Neural cell (in vitro differentiated cells): ENCODE data around the gene ADSL. TPM values are rescaled to one million over a fixed set of nuclear protein-coding genes. Genes with fewer than 3 reads are reported as not detected.
"Not testable (repeated sequence)": the region's sequence is repeated elsewhere in the genome, so short reads cannot be mapped to it uniquely, and the experiment has no call there.

Experiments
- H2AFZ ChIP-seq: fragments of 200-600, 300-800 bp; sonication (generic), shearing (Covaris generic); 2 replicates; pipeline ENCODE4 v1.6.0; 2014; ENCODE audit warnings: low read depth, mild to moderate bottlenecking, antibody characterized with exemption, low read length, moderate library complexity
- H3F3A ChIP-seq: fragments of 200-600 bp; shearing (Covaris generic); 2 replicates; pipeline ENCODE4 v1.6.1; 2016; ENCODE audit warnings: mild to moderate bottlenecking, moderate library complexity, mixed read lengths, antibody characterized with exemption, low read length; ENCODE audit not compliant: insufficient read depth, poor library complexity, severe bottlenecking
- H3K27ac ChIP-seq: fragments of 200-600, 300-800 bp; sonication (generic), shearing (Covaris generic); 2 replicates; pipeline ENCODE4 v1.5.1; 2014; ENCODE audit warnings: mild to moderate bottlenecking, low read length, moderate library complexity
- H3K27me3 ChIP-seq: fragments of 300-800, 200-600 bp; sonication (generic), shearing (Covaris generic); 2 replicates; pipeline ENCODE4 v1.6.0; 2014; ENCODE audit warnings: mild to moderate bottlenecking, low read depth, low read length, moderate library complexity; ENCODE audit not compliant: insufficient read depth
- H3K36me3 ChIP-seq: fragments of 300-800, 200-600 bp; sonication (generic), shearing (Covaris generic); 2 replicates; pipeline ENCODE4 v1.5.1; 2014; ENCODE audit warnings: mild to moderate bottlenecking, antibody characterized with exemption, low read length, moderate library complexity; ENCODE audit not compliant: insufficient read depth
- H3K4me2 ChIP-seq: fragments of 300-800, 200-600 bp; sonication (generic), shearing (Covaris generic); 2 replicates; pipeline ENCODE4 v1.6.0; 2014; ENCODE audit warnings: mild to moderate bottlenecking, low read length
- H3K4me3 ChIP-seq: fragments of 300-800, 200-600 bp; sonication (generic), shearing (Covaris generic); 2 replicates; pipeline ENCODE4 v1.5.1; 2014; ENCODE audit warnings: mild to moderate bottlenecking, low read length, moderate library complexity
- H3K79me2 ChIP-seq: fragments of 200-600 bp; shearing (Covaris generic); replicated peaks from 2 replicates; pipeline ENCODE4 v1.6.0; 2014; ENCODE audit warnings: mild to moderate bottlenecking, low read length, moderate library complexity; ENCODE audit not compliant: insufficient read depth
- H3K9ac ChIP-seq: fragments of 300-800, 200-600 bp; sonication (generic), shearing (Covaris generic); 2 replicates; pipeline ENCODE4 v1.6.1; 2016; ENCODE audit warnings: mild to moderate bottlenecking, low read length, mixed read lengths
- H3K9me2 ChIP-seq: fragments of 200-600 bp; shearing (Covaris generic); 2 replicates; pipeline ENCODE4 v1.6.1; 2016; ENCODE audit warnings: mild to moderate bottlenecking, low read length, mixed read lengths; ENCODE audit not compliant: insufficient read depth
- H3K9me3 ChIP-seq: fragments of 200-600, 300-800 bp; sonication (generic), shearing (Covaris generic); 2 replicates; pipeline ENCODE4 v1.6.1; 2016; ENCODE audit warnings: mild to moderate bottlenecking, mixed run types, low read length, moderate library complexity, mixed read lengths
- H4K20me1 ChIP-seq: fragments of 200-600 bp; shearing (Covaris generic); 2 replicates; pipeline ENCODE4 v1.6.1; 2016; ENCODE audit warnings: mild to moderate bottlenecking, mixed run types; ENCODE audit not compliant: insufficient read depth
- EP300 ChIP-seq: fragments of 450-650 bp; conservative IDR thresholded peaks from 2 replicates; pipeline ENCODE4 v1.6.1; 2014; ENCODE audit warnings: antibody characterized with exemption, mild to moderate bottlenecking, moderate library complexity; ENCODE audit not compliant: poor library complexity, severe bottlenecking
- EZH2 ChIP-seq: fragments of 200-600, 300-800 bp; shearing (Covaris generic), sonication (generic); IDR thresholded peaks from 2 replicates; pipeline ENCODE4 v1.6.1; 2014; ENCODE audit warnings: antibody characterized with exemption, low read length, borderline replicate concordance, mild to moderate bottlenecking; ENCODE audit not compliant: insufficient read depth, poor library complexity, severe bottlenecking
- MXI1 ChIP-seq: fragments of 450-650 bp; conservative IDR thresholded peaks from 2 replicates; pipeline ENCODE4 v1.6.1; 2014; ENCODE audit warnings: antibody characterized with exemption, mild to moderate bottlenecking; ENCODE audit not compliant: poor library complexity, severe bottlenecking
- POLR2AphosphoS5 ChIP-seq: IDR thresholded peaks from 2 replicates; pipeline ENCODE4 v1.6.1; 2012
- RAD21 ChIP-seq: fragments of 450-650 bp; conservative IDR thresholded peaks from 2 replicates; pipeline ENCODE4 v1.6.1; 2014; ENCODE audit warnings: antibody characterized with exemption, mild to moderate bottlenecking, moderate library complexity
- SMC3 ChIP-seq: fragments of 450-650 bp; conservative IDR thresholded peaks from 2 replicates; pipeline ENCODE4 v1.6.1; 2014; ENCODE audit warnings: antibody characterized with exemption, mild to moderate bottlenecking, moderate library complexity; ENCODE audit not compliant: poor library complexity
- TAF1 ChIP-seq: IDR thresholded peaks from 2 replicates; pipeline ENCODE4 v1.6.1; 2012; ENCODE audit warnings: low read depth
- polyA plus RNA-seq: library from polyadenylated mRNA; depleted of rRNA; stranded (reverse); fragments of >200 nt; gene quantifications from 2 replicates; pipeline ENCODE4 v1.2.3, GENCODE V29; 2014
- TF ChIP-seq, protein P1 (sequence below): fragments of 450-650 bp; IDR thresholded peaks from 2 replicates; pipeline ENCODE4 v1.5.1; 2014; ENCODE audit warnings: antibody characterized with exemption, mild to moderate bottlenecking, moderate library complexity; ENCODE audit not compliant: poor library complexity, severe bottlenecking
- TF ChIP-seq, protein P2 (sequence below): IDR thresholded peaks from 2 replicates; pipeline ENCODE4 v1.6.1; 2012; ENCODE audit warnings: borderline replicate concordance

ADSL gene
- polyA plus RNA-seq, 1 donor from 2014 or later = 112 TPM

DNA sequence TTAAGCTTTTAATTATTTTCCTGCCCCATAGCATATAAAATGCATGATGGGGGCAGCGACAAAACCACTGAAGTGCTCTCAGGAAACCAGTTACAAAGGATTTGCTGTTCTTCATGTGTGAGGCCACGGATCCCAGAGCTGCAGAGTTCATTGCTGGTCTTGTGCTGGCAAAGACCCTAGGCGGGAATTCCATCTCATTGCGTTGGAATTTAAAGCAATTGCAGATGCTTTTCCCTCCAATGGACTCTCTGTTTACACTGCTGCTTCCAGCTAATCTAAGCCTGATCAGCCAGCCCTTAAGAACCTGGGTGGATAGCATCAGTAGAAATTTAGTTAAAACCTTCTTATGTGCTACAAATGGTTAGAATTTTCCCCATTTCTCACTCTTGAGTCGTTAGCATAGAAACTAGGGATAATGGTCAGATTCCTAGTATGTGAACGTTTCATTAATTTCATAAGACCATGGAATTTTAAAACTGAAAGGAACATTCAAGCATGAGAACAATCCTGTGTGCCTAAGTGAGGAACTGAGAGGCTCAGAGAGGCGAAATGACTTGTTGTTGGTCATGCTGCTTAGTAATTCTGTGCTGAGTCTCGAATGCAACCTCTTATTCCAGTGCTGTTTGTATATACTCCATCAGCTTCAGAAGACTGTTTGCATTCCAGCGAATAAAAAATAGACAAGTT is 36.1 kb upstream of the ADSL start:
- Histone ChIP-seq H2AFZ (no peak overlapping the region), H3K27ac (no peak overlapping the region), H3K9ac (no peak overlapping the region), H3K79me2 (no peaks in the 10 kb centered on the region), H4K20me1 (no peaks in the 10 kb centered on the region), H3K27me3 (no peaks in the 10 kb centered on the region), H3K9me2 (no peaks in the 10 kb centered on the region), H3F3A (no peaks in the 10 kb centered on the region), H3K4me3 (no peak overlapping the region), H3K9me3 (no peaks in the 10 kb centered on the region), H3K4me2 (no peak overlapping the region), H3K36me3 (peaks cover 29% of the 10 kb centered on the region)
- TF ChIP-seq, protein P1, sequence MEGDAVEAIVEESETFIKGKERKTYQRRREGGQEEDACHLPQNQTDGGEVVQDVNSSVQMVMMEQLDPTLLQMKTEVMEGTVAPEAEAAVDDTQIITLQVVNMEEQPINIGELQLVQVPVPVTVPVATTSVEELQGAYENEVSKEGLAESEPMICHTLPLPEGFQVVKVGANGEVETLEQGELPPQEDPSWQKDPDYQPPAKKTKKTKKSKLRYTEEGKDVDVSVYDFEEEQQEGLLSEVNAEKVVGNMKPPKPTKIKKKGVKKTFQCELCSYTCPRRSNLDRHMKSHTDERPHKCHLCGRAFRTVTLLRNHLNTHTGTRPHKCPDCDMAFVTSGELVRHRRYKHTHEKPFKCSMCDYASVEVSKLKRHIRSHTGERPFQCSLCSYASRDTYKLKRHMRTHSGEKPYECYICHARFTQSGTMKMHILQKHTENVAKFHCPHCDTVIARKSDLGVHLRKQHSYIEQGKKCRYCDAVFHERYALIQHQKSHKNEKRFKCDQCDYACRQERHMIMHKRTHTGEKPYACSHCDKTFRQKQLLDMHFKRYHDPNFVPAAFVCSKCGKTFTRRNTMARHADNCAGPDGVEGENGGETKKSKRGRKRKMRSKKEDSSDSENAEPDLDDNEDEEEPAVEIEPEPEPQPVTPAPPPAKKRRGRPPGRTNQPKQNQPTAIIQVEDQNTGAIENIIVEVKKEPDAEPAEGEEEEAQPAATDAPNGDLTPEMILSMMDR = no peak
- TF ChIP-seq EZH2 (no peak), EP300 (no peak), MXI1 (no peak), POLR2AphosphoS5 (no peak), SMC3 (no peak), TAF1 (no peak), RAD21 (no peak)
- TF ChIP-seq, protein P2, sequence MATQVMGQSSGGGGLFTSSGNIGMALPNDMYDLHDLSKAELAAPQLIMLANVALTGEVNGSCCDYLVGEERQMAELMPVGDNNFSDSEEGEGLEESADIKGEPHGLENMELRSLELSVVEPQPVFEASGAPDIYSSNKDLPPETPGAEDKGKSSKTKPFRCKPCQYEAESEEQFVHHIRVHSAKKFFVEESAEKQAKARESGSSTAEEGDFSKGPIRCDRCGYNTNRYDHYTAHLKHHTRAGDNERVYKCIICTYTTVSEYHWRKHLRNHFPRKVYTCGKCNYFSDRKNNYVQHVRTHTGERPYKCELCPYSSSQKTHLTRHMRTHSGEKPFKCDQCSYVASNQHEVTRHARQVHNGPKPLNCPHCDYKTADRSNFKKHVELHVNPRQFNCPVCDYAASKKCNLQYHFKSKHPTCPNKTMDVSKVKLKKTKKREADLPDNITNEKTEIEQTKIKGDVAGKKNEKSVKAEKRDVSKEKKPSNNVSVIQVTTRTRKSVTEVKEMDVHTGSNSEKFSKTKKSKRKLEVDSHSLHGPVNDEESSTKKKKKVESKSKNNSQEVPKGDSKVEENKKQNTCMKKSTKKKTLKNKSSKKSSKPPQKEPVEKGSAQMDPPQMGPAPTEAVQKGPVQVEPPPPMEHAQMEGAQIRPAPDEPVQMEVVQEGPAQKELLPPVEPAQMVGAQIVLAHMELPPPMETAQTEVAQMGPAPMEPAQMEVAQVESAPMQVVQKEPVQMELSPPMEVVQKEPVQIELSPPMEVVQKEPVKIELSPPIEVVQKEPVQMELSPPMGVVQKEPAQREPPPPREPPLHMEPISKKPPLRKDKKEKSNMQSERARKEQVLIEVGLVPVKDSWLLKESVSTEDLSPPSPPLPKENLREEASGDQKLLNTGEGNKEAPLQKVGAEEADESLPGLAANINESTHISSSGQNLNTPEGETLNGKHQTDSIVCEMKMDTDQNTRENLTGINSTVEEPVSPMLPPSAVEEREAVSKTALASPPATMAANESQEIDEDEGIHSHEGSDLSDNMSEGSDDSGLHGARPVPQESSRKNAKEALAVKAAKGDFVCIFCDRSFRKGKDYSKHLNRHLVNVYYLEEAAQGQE = no peak

DNA sequence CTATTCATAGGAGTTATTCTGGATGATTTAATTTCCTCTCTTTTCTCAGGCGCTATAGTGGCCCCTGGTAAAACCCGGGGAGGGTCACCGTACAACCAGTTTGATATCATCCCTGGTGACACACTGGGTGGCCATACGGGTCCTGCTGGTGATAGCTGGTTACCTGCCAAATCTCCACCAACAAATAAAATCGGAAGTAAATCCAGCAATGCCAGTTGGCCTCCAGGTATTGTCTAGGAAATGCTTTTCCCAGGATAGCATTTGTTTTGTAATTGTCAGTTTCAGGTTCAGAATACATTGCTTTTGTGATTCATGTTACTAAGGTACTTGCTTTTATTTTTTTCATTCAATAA is 35.6 kb upstream of the ADSL start:
- Histone ChIP-seq H4K20me1 (no peaks in the 10 kb centered on the region), H3F3A (no peaks in the 10 kb centered on the region), H3K27me3 (no peaks in the 10 kb centered on the region), H3K4me2 (no peak overlapping the region), H3K36me3 (peaks cover 29% of the 10 kb centered on the region), H3K27ac (no peak overlapping the region), H3K4me3 (no peak overlapping the region), H3K79me2 (no peaks in the 10 kb centered on the region), H2AFZ (no peak overlapping the region), H3K9me2 (no peaks in the 10 kb centered on the region), H3K9ac (no peak overlapping the region), H3K9me3 (no peaks in the 10 kb centered on the region)
- TF ChIP-seq SMC3 (no peak), EP300 (no peak), RAD21 (no peak), POLR2AphosphoS5 (no peak), TAF1 (no peak), MXI1 (no peak)
- TF ChIP-seq, protein P1 = no peak

DNA sequence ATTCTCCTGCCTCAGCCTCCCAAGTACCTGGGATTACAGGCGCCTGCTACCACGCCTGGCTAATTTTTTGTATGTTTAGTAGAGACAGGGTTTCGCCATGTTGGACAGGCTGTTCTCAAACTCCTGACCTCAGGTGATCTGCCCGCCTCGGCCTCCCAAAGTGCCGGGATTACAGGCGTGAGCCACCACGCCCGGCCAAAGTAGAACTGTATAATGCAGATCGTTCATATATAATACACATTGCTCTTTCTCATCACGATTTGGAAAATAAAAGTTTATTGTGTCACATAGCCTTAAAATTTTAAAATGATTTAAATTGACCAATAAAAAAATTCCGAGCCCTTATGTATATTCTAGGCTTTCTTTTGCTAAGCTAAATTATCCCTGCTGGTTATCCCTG is 34.7 kb upstream of the ADSL start:
- not testable (repeated sequence) for H4K20me1 ChIP-seq, H3K4me2 ChIP-seq, H3K9me2 ChIP-seq, H3K9me3 ChIP-seq, H3K27me3 ChIP-seq, H3K4me3 ChIP-seq, H3K79me2 ChIP-seq, H3K9ac ChIP-seq, H2AFZ ChIP-seq, H3F3A ChIP-seq, H3K27ac ChIP-seq
- peaks cover 28% of the 10 kb centered on the region for H3K36me3 ChIP-seq
